ENCODE measurements around the gene CEBPA.

CEBPA gene

DNA sequence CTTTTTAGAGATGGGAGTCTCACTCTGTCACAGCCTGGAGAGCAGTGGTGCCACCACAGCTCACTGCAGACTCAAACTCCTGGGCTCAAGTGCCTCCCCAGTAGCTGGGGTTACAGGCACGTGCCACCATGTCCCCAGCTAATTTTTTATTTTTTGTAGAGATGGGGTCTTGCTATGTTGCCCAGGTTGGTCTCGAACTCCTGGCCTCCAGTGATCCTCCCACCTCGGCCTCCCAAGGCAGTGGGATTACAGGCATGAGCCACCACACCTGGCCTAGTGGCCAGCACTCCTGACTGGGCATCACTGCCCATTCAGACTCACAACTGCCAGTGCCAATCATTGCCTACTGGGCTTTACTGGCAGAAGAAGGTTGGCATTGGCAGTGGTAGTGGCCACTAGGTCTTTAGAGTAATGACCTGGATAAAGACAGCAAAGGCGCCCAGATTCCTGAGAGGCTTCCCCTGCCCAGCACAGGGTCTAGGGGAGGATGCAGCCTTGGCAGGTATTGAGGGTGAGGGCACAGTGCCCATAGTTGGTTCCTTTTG lies 49.8 kb downstream of the CEBPA start:
- H3K4me3 ChIP-seq (ENCODE audit: low read depth, low read length) = no peak overlapping the region
- no peak for TF ChIP-seq MYC (IDR thresholded peaks at IDR 0.05; ENCODE audit: low read depth, low read length)
- no peak for TF ChIP-seq MAX (IDR thresholded peaks at IDR 0.05; ENCODE audit: low read depth, low read length)
- no peak for DNase-seq (ENCODE audit: low read depth)

DNA sequence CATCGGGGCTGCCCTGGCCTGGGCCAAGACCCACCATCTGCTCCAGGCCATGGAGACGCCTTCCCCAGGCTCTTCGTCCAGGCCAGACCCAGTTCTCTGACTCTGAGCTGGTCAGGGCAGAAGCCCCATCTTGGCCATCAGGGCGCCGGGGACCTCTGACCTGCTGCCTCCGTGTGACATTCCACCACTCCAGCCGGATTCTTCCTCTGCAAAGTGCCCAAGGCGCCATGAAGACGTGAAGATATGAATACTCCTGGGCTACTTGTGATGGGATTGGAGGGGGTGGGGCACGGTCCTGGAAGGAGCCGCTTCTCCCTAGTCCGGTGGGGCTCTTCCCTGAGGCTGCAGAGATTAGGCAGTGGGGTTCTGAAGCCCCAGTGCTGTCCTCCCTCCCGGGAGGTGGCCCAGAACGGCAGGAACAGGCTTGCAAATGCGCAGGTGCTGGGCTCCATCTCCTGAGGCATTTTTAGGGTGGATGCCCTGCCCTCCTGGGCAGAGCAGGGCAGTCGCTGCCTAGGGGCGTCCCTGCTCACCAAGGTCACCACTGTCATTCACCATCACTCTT lies 50.7 kb downstream of the CEBPA start:
- TF ChIP-seq POLR2A (IDR thresholded peaks at IDR 0.05; ENCODE audit: extremely low read depth, insufficient read length) (no peak), MAX (IDR thresholded peaks at IDR 0.05; ENCODE audit: low read depth, low read length) (no peak), MYC (IDR thresholded peaks at IDR 0.05; ENCODE audit: low read depth, low read length) (no peak)
- TF ChIP-seq, protein P1, sequence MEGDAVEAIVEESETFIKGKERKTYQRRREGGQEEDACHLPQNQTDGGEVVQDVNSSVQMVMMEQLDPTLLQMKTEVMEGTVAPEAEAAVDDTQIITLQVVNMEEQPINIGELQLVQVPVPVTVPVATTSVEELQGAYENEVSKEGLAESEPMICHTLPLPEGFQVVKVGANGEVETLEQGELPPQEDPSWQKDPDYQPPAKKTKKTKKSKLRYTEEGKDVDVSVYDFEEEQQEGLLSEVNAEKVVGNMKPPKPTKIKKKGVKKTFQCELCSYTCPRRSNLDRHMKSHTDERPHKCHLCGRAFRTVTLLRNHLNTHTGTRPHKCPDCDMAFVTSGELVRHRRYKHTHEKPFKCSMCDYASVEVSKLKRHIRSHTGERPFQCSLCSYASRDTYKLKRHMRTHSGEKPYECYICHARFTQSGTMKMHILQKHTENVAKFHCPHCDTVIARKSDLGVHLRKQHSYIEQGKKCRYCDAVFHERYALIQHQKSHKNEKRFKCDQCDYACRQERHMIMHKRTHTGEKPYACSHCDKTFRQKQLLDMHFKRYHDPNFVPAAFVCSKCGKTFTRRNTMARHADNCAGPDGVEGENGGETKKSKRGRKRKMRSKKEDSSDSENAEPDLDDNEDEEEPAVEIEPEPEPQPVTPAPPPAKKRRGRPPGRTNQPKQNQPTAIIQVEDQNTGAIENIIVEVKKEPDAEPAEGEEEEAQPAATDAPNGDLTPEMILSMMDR (IDR thresholded peaks at IDR 0.05; ENCODE audit: low read depth, low read length) = no peak
- DNase-seq (ENCODE audit: low read depth) = no peak
- no peak overlapping the region for H3K4me3 ChIP-seq (ENCODE audit: low read depth, low read length)

DNA sequence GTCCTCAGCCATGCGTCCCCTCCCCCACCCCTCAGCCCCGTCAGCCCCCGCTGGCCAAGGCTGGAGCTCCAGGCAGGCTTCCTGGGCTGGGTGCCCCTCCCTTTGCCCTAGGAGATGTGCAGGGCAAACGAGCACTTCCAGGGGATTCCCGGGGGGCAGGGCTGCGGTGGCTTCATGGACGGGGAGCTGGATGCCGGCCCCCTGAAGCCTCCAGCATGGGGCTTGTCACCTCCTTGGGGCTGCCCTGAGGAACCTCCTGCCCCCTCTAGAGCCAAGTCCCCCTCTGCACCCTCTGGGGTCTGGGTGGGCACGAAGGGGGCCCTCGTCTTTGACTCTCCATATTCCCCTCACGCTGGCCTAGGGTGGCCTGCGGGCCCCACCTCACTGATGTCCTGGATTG lies 51.3 kb downstream of the CEBPA start:
- no peak overlapping the region for H3K4me3 ChIP-seq (ENCODE audit: low read depth, low read length)
- TF ChIP-seq MYC (IDR thresholded peaks at IDR 0.05; ENCODE audit: low read depth, low read length) = no peak
- TF ChIP-seq POLR2A (IDR thresholded peaks at IDR 0.05; ENCODE audit: extremely low read depth, insufficient read length) = no peak
- no peak for TF ChIP-seq MAX (IDR thresholded peaks at IDR 0.05; ENCODE audit: low read depth, low read length)
- TF ChIP-seq, protein P1 (IDR thresholded peaks at IDR 0.05; ENCODE audit: low read depth, low read length) = no peak
- no peak for DNase-seq (ENCODE audit: low read depth)

DNA sequence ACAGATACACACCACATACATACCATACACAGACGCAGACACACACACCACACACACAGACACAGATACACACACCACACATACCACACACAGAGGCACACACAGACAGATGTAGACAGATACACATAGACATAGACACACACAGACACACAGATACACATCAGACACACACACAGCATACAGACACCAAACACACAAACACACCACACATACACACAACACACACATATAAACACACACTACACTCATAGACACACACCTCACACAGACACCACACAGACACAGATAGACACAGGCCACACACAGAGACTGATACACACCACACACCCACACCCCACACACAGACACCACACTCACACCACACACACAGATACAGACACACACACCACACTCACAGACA lies 51.8 kb downstream of the CEBPA start:
- H3K4me3 ChIP-seq (ENCODE audit: low read depth, low read length) = no peak overlapping the region
- no peak for DNase-seq (ENCODE audit: low read depth)
- TF ChIP-seq POLR2A (IDR thresholded peaks at IDR 0.05; ENCODE audit: extremely low read depth, insufficient read length) (no peak), MYC (IDR thresholded peaks at IDR 0.05; ENCODE audit: low read depth, low read length) (no peak), MAX (IDR thresholded peaks at IDR 0.05; ENCODE audit: low read depth, low read length) (no peak)
- TF ChIP-seq, protein P1 (IDR thresholded peaks at IDR 0.05; ENCODE audit: low read depth, low read length) = no peak

Data from NB4 (cell line).